K562 (cell line): ENCODE results near the gene NR0B2. TPM values are rescaled to one million over a fixed set of nuclear protein-coding genes. Genes with fewer than 3 reads are reported as not detected.

Source experiments
- ATAC-seq: fragments of 200-7000 bp; cut with Tn5 transposase; 3 replicates; pipeline ENCODE4 v1.9.1; 2020; ENCODE audit warnings: moderate library complexity
- BruUV-seq: library from RNA; stranded (reverse); fragments of 400-500 nt; replicated peaks from 2 replicates; lab custom pipeline; 2021; lab: Mats Ljungman, UMichigan
- CTCF ChIA-PET: fragments of 300-600 bp; formaldehyde crosslinking; extraction: SDS; loops from one replicate; lab custom pipeline; 2021; ENCODE audit warnings: low intra/inter-chr PET ratio; lab: Yijun Ruan, JAX
- POLR2A ChIA-PET: fragments of 300-600, 350-650 bp; sonication (Branson Sonifier 250); formaldehyde crosslinking; extraction: SDS; loops from one replicate; lab custom pipeline; 2021; ENCODE audit warnings: antibody characterized with exemption, inconsistent platforms; lab: Yijun Ruan, JAX
- DNase-seq, 4 experiments: peaks; one replicate each; pipeline versions ENCODE4 v3.0.0 to v3.0.0-alpha.2; 2011 to 2018; ENCODE audit warnings: low spot score in 3 of 4, mixed read lengths in 3 of 4; ENCODE audit errors: extremely low read depth in 1 of 4
- FAIRE-seq: peaks from 2 replicates; lab custom pipeline; 2011; peaks lifted over from hg19 to GRCh38; lab: Jason Lieb, UNC
- H2AFZ ChIP-seq: 2 replicates; pipeline ENCODE4 v1.6.0; 2011; ENCODE audit warnings: low read depth, low read length, control low read depth, inconsistent platforms
- H3K27ac ChIP-seq: fragments of 200-600 bp; 3 replicates; pipeline ENCODE4 v1.8.0; 2011; ENCODE audit warnings: low read depth, mild to moderate bottlenecking, control low read depth, inconsistent platforms, low read length, moderate library complexity, mixed read lengths; ENCODE audit errors: extremely low read depth
- H3K27me3 ChIP-seq, 2 experiments: fragments of 300-600 bp in 1 of 2; 2 replicates in 1 of 2; 3 replicates in 1 of 2; pipeline versions ENCODE4 v1.6.0 to v1.8.0; 2011; ENCODE audit warnings: inconsistent platforms in 2 of 2, low read length in 2 of 2, mild to moderate bottlenecking in 1 of 2, mixed read lengths in 1 of 2, moderate library complexity in 1 of 2; ENCODE audit not compliant: control insufficient read depth in 2 of 2, insufficient read depth in 2 of 2
- H3K36me3 ChIP-seq: fragments of 300-600 bp; 3 replicates; pipeline ENCODE4 v1.8.0; 2011; ENCODE audit warnings: mild to moderate bottlenecking, low read length, inconsistent platforms; ENCODE audit not compliant: control insufficient read depth, insufficient read depth
- H3K4me1 ChIP-seq, 2 experiments: fragments of 200-600 bp in 1 of 2; replicated peaks in 1 of 2; 2 replicates in 1 of 2; 3 replicates in 1 of 2; pipeline versions ENCODE4 v1.5.1 to v1.8.0; 2011; ENCODE audit warnings: inconsistent platforms in 2 of 2, low read length in 2 of 2, mild to moderate bottlenecking in 1 of 2, mixed read lengths in 1 of 2, moderate library complexity in 1 of 2; ENCODE audit not compliant: control insufficient read depth in 2 of 2, insufficient read depth in 2 of 2
- H3K4me2 ChIP-seq: 2 replicates; pipeline ENCODE4 v1.6.1; 2011; ENCODE audit warnings: low read length, control low read depth, inconsistent platforms, mixed read lengths; ENCODE audit not compliant: insufficient read depth
- H3K4me3 ChIP-seq: fragments of 200-600 bp; sonication (generic), shearing (Covaris generic); 2 replicates; pipeline ENCODE4 v1.5.1; 2016; ENCODE audit warnings: control low read depth, inconsistent platforms
- H3K79me2 ChIP-seq: fragments of 200-600 bp; 3 replicates; pipeline ENCODE4 v1.8.0; 2011; ENCODE audit warnings: low read length, inconsistent platforms; ENCODE audit not compliant: control insufficient read depth, insufficient read depth
- H3K9ac ChIP-seq, 2 experiments: 2 replicates each; pipeline versions ENCODE4 v1.6.0 to v1.6.1; 2011; ENCODE audit warnings: low read depth in 2 of 2, low read length in 2 of 2, control low read depth in 1 of 2, inconsistent platforms in 1 of 2, mild to moderate bottlenecking in 1 of 2, mixed read lengths in 1 of 2; ENCODE audit not compliant: insufficient read depth in 1 of 2
- H3K9me1 ChIP-seq: one replicate; pipeline ENCODE4 v1.6.0; 2011; ENCODE audit warnings: inconsistent platforms, mild to moderate bottlenecking, low read length, moderate library complexity; ENCODE audit not compliant: control insufficient read depth, insufficient read depth
- H3K9me3 ChIP-seq: replicated peaks from 2 replicates; pipeline ENCODE4 v1.5.1; 2011; ENCODE audit warnings: low read depth, low read length, inconsistent platforms; ENCODE audit not compliant: control insufficient read depth, insufficient read depth
- H4K20me1 ChIP-seq: replicated peaks from 2 replicates; pipeline ENCODE4 v1.6.1; 2011; ENCODE audit warnings: low read length, inconsistent platforms, mixed read lengths; ENCODE audit not compliant: control insufficient read depth, insufficient read depth
- CBX3 ChIP-seq, 2 experiments: IDR thresholded peaks; 1 replicate in 1 of 2; 2 replicates in 1 of 2; pipeline ENCODE4 v1.6.1; 2012; ENCODE audit warnings: inconsistent platforms in 2 of 2, low read length in 2 of 2, borderline replicate concordance in 1 of 2, control low read depth in 1 of 2
- CBX5 ChIP-seq: IDR thresholded peaks from 2 replicates; pipeline ENCODE4 v1.6.1; 2014; ENCODE audit warnings: low read depth, borderline replicate concordance
- CEBPZ ChIP-seq: fragments of 150-350 bp; IDR thresholded peaks from 2 replicates; pipeline ENCODE4 v1.6.1; 2014; ENCODE audit warnings: low read depth, mild to moderate bottlenecking, low read length, borderline replicate concordance
- CREM ChIP-seq: IDR thresholded peaks from 2 replicates; pipeline ENCODE4 v1.6.1; 2014; ENCODE audit warnings: antibody characterized with exemption, low read depth
- E2F8 ChIP-seq: fragments of 450-650 bp; IDR thresholded peaks from 2 replicates; pipeline ENCODE4 v1.7.1; 2018; ENCODE audit warnings: mild to moderate bottlenecking, low read depth; ENCODE audit not compliant: partially characterized antibody
- ELK3 ChIP-seq: fragments of 450-650 bp; formaldehyde crosslinking; IDR thresholded peaks from 2 replicates; pipeline ENCODE4 v1.4.0; 2020; ENCODE audit warnings: mild to moderate bottlenecking
- MIER1 ChIP-seq: fragments of 450-650 bp; IDR thresholded peaks from 2 replicates; pipeline ENCODE4 v1.6.1; 2016; ENCODE audit warnings: antibody characterized with exemption, mild to moderate bottlenecking, low read depth
- MTA1 ChIP-seq: fragments of 450-650 bp; IDR thresholded peaks from 2 replicates; pipeline ENCODE4 v1.6.1; 2017; ENCODE audit warnings: borderline replicate concordance
- NUFIP1 ChIP-seq: fragments of 450-650 bp; IDR thresholded peaks from 2 replicates; pipeline ENCODE4 v1.6.1; 2018; ENCODE audit not compliant: partially characterized antibody
- PHF8 ChIP-seq: fragments of 200-600 bp; sonication (generic); IDR thresholded peaks from 2 replicates; pipeline ENCODE4 v1.6.1; 2012; ENCODE audit warnings: mixed run types, mild to moderate bottlenecking, inconsistent platforms, low read length, moderate library complexity, borderline replicate concordance
- RBM22 ChIP-seq: fragments of 200-400 bp; formaldehyde crosslinking; IDR thresholded peaks from 2 replicates; pipeline ENCODE4 v1.6.1; 2018; ENCODE audit warnings: low read length, low read depth; ENCODE audit not compliant: poor library complexity, severe bottlenecking
- STAT5B ChIP-seq: fragments of 250-450 bp; sonication (Bioruptor Pico); IDR thresholded peaks from 2 replicates; pipeline ENCODE4 v1.8.0; 2021; ENCODE audit warnings: mild to moderate bottlenecking, inconsistent platforms
- TCFL5 ChIP-seq: fragments of 250-450 bp; sonication (Bioruptor Pico); conservative IDR thresholded peaks from 2 replicates; pipeline ENCODE4 v1.6.1; 2021; ENCODE audit warnings: mild to moderate bottlenecking, moderate library complexity, matching md5 sums
- ZBED1 ChIP-seq: IDR thresholded peaks from 2 replicates; pipeline ENCODE4 v1.6.1; 2014
- ZNF23 ChIP-seq: fragments of 250-450 bp; sonication (Bioruptor Pico); IDR thresholded peaks from 2 replicates; pipeline ENCODE4 v1.4.0; 2020; ENCODE audit warnings: mild to moderate bottlenecking
- WGBS: fragments of 100-300 bp; shearing (Covaris generic); methylation state at CpG from one replicate; pipeline ENCODE4 v1.1.6; 2016; ENCODE audit warnings: low coverage, mixed read lengths; ENCODE audit not compliant: insufficient coverage; ENCODE audit errors: missing lambda C conversion rate; 5-methylcytosine and 5-hydroxymethylcytosine counted together
- in situ Hi-C: fragments of 300-500 bp; cut with MboI; formaldehyde crosslinking; loops from 4 replicates; pipeline ENCODE4 v1.15.0; 2018; ENCODE audit warnings: inconsistent platforms, mixed read lengths
- intact Hi-C: fragments of 100-400 bp; cut with micrococcal nuclease; formaldehyde crosslinking; loops from 2 replicates; pipeline ENCODE4 v1.14.2; 2022
- polyA plus RNA-seq, 8 experiments: library from polyadenylated mRNA; depleted of rRNA in 4 of 8; stranded (reverse) in 5 of 8; unstranded in 3 of 8; fragments of >200 nt; fragmentation: Nextera tagmentation in 2 of 8; fragmentation: Illumina TruSeq in 1 of 8; extraction: Ambion mirVana in 2 of 8; extraction: Trizol in 1 of 8; gene quantifications; 2 replicates each; pipeline versions ENCODE4 v1.2.1 to v1.2.3, GENCODE V29; 2011 to 2014; ENCODE audit warnings: inconsistent platforms in 1 of 8, missing spikeins in 1 of 8
- total RNA-seq, 7 experiments: library from RNA; depleted of rRNA in 6 of 7; stranded (reverse); fragments of >200 nt in 6 of 7; fragmentation: Illumina TruSeq in 2 of 7; extraction: Trizol in 2 of 7; gene quantifications; 2 replicates each; pipeline versions ENCODE4 v1.2.1 to v1.2.3, GENCODE V29; 2011 to 2021; ENCODE audit warnings: low replicate concordance in 1 of 7

Gene NR0B2
- total and polyA plus RNA-seq, 9 of the 15 experiments (the other 6 are each of a cell fraction or from before 2014, with no cell fraction given) = not detected

GRCh38 chr1:26957306-26957705 lies 43.5 kb upstream of the NR0B2 start (continued):
- TF ChIP-seq CEBPZ = no peak
- TF ChIP-seq NUFIP1 = no peak
- TF ChIP-seq, all 486 proteins: peak for 0

GRCh38 chr1:26956321-26956720 lies 42.5 kb upstream of the NR0B2 start:
- ChIA-PET CTCF (no interaction called here), POLR2A (no interaction called here)
- Histone ChIP-seq H3K36me3 (no peaks in the 10 kb centered on the region), H3K4me3 (no peak overlapping the region), H2AFZ (no peak overlapping the region), H3K4me1 (peaks cover 14 to 33% of the 10 kb centered on the region in 2 experiments; a peak in 4 of 5 replicates), H3K9me3 (no peaks in the 10 kb centered on the region), H3K79me2 (no peaks in the 10 kb centered on the region), H4K20me1 (no peaks in the 10 kb centered on the region), H3K27me3 (peaks cover 5 to 16% of the 10 kb centered on the region in 2 experiments; a peak in 3 of 5 replicates), H3K27ac (no peak overlapping the region), H3K9ac (no peak overlapping the region), H3K4me2 (no peak overlapping the region), H3K9me1 (peaks cover 3% of the 10 kb centered on the region)
- in situ Hi-C loops (no loop called here), intact Hi-C loops (no loop called here)
- 6% methylated on average over 3 of the region's 3 CpGs for WGBS
- ATAC-seq (no peak), FAIRE-seq (no peak), DNase-seq (no peak)
- BruUV-seq = no TSS peak
- no peak for TF ChIP-seq MTA1
- TF ChIP-seq ZNF23 (CRISPR knock-in tag) = no peak
- no peak for TF ChIP-seq STAT5B (CRISPR knock-in tag)
- no peak for TF ChIP-seq ZBED1
- TF ChIP-seq TCFL5 = no peak
- no peak for TF ChIP-seq CREM
- TF ChIP-seq E2F8 = no peak
- no peak for TF ChIP-seq CBX3 (IDR thresholded peaks at IDR 0.05; ENCODE audit: borderline replicate concordance in 1 of 2, low read length in 2 of 2)
- no peak for TF ChIP-seq PHF8
- no peak for TF ChIP-seq MIER1
- TF ChIP-seq RBM22 = no peak
- TF ChIP-seq CBX5 = no peak
- TF ChIP-seq ELK3 (CRISPR knock-in tag) = no peak
